ENCODE data around the gene HIVEP1. TPM values are rescaled to one million over a fixed set of nuclear protein-coding genes. Genes with fewer than 3 reads are reported as not detected.

The HIVEP1 gene
- total RNA-seq, 1 experiment from 2014 or later, result 6.6 TPM

DNA sequence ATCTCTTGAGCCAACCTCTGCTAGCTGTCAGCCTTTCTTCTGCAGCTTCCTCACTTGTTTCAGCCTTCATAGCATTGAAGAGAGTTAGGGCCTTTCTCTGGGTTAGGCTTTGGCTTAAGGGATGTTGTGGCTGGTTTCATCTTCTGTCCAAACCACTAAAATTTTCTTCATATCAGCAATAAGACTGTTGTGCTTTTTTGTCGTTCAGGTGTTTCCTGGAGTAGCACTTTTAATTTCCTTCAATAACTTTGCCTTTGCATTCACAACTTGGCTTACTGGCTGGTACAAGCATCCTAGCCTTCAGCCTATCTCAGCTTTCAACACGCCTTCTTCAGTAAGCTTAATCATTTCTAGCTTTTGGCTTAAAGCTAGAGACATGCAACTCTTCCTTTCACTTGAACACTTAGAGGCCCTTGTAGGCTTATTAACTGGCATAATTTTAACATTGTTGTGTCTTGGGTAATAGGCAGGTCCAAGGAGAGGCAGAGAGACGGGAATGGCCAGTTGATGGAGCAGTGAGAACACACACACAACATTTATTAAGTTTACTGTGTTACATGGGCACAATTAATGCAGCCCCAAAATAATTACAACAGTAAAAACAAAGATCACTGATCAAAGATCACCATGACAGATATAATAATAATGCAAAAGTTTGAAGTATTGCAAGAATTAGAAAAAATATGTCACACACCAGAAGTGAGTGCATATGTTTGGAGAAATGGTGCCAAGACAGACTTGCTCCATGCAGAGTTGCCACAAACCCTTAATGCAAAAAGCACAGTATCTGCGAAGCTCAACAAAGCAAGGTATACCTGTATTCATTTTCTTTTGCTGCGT, 98.6 kb downstream of the HIVEP1 start:
- TF ChIP-seq EZH2phosphoT487 (IDR thresholded peaks at IDR 0.05; ENCODE audit: borderline replicate concordance, low read length), result no peak
- no peak for TF ChIP-seq EZH2 (IDR thresholded peaks at IDR 0.05; ENCODE audit: low read length, unreplicated experiment)
- TF ChIP-seq, protein P1, sequence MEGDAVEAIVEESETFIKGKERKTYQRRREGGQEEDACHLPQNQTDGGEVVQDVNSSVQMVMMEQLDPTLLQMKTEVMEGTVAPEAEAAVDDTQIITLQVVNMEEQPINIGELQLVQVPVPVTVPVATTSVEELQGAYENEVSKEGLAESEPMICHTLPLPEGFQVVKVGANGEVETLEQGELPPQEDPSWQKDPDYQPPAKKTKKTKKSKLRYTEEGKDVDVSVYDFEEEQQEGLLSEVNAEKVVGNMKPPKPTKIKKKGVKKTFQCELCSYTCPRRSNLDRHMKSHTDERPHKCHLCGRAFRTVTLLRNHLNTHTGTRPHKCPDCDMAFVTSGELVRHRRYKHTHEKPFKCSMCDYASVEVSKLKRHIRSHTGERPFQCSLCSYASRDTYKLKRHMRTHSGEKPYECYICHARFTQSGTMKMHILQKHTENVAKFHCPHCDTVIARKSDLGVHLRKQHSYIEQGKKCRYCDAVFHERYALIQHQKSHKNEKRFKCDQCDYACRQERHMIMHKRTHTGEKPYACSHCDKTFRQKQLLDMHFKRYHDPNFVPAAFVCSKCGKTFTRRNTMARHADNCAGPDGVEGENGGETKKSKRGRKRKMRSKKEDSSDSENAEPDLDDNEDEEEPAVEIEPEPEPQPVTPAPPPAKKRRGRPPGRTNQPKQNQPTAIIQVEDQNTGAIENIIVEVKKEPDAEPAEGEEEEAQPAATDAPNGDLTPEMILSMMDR (conservative IDR thresholded peaks at IDR 0.05; ENCODE audit: low read depth, low read length), result no peak
- intact Hi-C loops (cut with micrococcal nuclease), result no loop called here
- Histone ChIP-seq H3K4me3 (ENCODE audit: low read length) (no peak overlapping the region), H3K27me3 (ENCODE audit: low read length) (no peaks in the 10 kb centered on the region), H3K9ac (ENCODE audit: low read length) (no peak overlapping the region), H3K36me3 (ENCODE audit: low read depth, low read length) (0 out of 2 replicates have a peak, but pooled peaks cover 4% of the 10 kb centered on the region), H4K20me1 (ENCODE audit: low read length) (no peaks in the 10 kb centered on the region), H3K4me2 (ENCODE audit: low read length) (no peak overlapping the region), H3F3A (ENCODE audit: low read length, unreplicated experiment) (no peaks in the 10 kb centered on the region), H3K9me2 (replicated peaks; ENCODE audit: low read length) (no peaks in the 10 kb centered on the region), H3K4me1 (ENCODE audit: insufficient read depth, low read length) (peaks cover 16% of the 10 kb centered on the region), H3K9me3 (ENCODE audit: low read length) (no peaks in the 10 kb centered on the region), H3K27ac (ENCODE audit: low read length) (no peak overlapping the region), H2AFZ (ENCODE audit: low read length) (no peak overlapping the region), H3K79me2 (ENCODE audit: low read length) (no peaks in the 10 kb centered on the region)
- POLR2A ChIA-PET (ENCODE audit: unreplicated experiment), result no interaction called here
- no peak for DNase-seq
- no TSS peak for BruUV-seq (replicated peaks)
- no peak for ATAC-seq
- CTCF ChIA-PET, result no interaction called here

GRCh38 chr6:12111363-12111670, 99.2 kb downstream of the HIVEP1 start:
- BruUV-seq (replicated peaks), result no TSS peak
- ATAC-seq (no peak), DNase-seq (no peak)
- H3K9ac ChIP-seq (ENCODE audit: low read length), result no peak overlapping the region
- no peaks in the 10 kb centered on the region for H3K9me3 ChIP-seq (ENCODE audit: low read length)
- no peaks in the 10 kb centered on the region for H4K20me1 ChIP-seq (ENCODE audit: low read length)
- TF ChIP-seq EZH2phosphoT487 (IDR thresholded peaks at IDR 0.05; ENCODE audit: borderline replicate concordance, low read length), result no peak
- TF ChIP-seq EZH2 (IDR thresholded peaks at IDR 0.05; ENCODE audit: low read length, unreplicated experiment), result no peak
- TF ChIP-seq, protein P1 (conservative IDR thresholded peaks at IDR 0.05; ENCODE audit: low read depth, low read length), result no peak
- no peaks in the 10 kb centered on the region for H3F3A ChIP-seq (ENCODE audit: low read length, unreplicated experiment)
- no peak overlapping the region for H3K4me3 ChIP-seq (ENCODE audit: low read length)
- H3K4me2 ChIP-seq (ENCODE audit: low read length), result no peak overlapping the region
- no peak overlapping the region for H2AFZ ChIP-seq (ENCODE audit: low read length)
- H3K4me1 ChIP-seq (ENCODE audit: insufficient read depth, low read length), result peaks cover 16% of the 10 kb centered on the region
- ChIA-PET CTCF (no interaction called here), POLR2A (ENCODE audit: unreplicated experiment) (no interaction called here)
- no peaks in the 10 kb centered on the region for H3K27me3 ChIP-seq (ENCODE audit: low read length)
- intact Hi-C loops (cut with micrococcal nuclease), result no loop called here
- H3K36me3 ChIP-seq (ENCODE audit: low read depth, low read length), result 0 out of 2 replicates have a peak, but pooled peaks cover 4% of the 10 kb centered on the region
- no peaks in the 10 kb centered on the region for H3K9me2 ChIP-seq (replicated peaks; ENCODE audit: low read length)
- H3K79me2 ChIP-seq (ENCODE audit: low read length), result no peaks in the 10 kb centered on the region
- H3K27ac ChIP-seq (ENCODE audit: low read length), result no peak overlapping the region

DNA sequence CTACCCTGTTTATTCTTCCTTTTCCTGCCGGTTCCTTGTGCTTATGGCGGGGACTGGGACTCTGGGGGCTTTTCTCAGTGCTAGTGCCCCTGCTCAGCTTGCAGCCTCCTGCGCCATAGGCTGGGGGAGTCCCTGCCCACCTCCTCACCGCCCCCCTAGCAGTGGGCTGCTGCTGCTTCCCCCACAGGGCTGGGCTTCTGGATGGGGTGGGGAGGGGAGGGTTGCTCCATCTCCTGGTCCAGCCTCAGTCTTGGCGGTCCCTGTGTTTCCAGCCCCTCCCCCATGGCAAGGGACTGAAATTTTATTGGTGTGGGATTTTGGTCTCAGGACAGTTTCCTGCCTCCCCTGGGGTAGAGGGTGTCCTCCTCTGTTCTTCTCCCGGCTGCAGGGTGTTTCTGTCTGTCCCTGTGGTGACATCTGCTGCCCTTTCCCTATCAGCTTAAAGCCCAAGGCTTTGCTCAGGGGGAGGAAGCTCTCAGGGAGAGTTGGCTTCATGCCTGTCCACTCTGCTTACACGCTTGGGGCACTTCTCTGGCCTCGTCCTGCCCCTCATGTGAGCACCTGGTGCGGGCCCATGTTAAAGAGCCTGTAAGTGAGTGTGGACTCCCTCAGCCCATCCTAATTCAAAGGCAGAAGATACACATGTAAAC, 100.6 kb downstream of the HIVEP1 start:
- TF ChIP-seq EZH2 (IDR thresholded peaks at IDR 0.05; ENCODE audit: low read length, unreplicated experiment), result no peak
- TF ChIP-seq EZH2phosphoT487 (IDR thresholded peaks at IDR 0.05; ENCODE audit: borderline replicate concordance, low read length), result no peak
- TF ChIP-seq, protein P1 (conservative IDR thresholded peaks at IDR 0.05; ENCODE audit: low read depth, low read length), result no peak
- Histone ChIP-seq H3F3A (ENCODE audit: low read length, unreplicated experiment) (no peaks in the 10 kb centered on the region), H3K4me2 (ENCODE audit: low read length) (peak overlapping the region; percentile 69), H3K4me1 (ENCODE audit: insufficient read depth, low read length) (peaks cover 16% of the 10 kb centered on the region), H2AFZ (ENCODE audit: low read length) (peak overlapping the region; percentile 65), H3K36me3 (ENCODE audit: low read depth, low read length) (0 out of 2 replicates have a peak, but pooled peaks cover 4% of the 10 kb centered on the region), H3K9me3 (ENCODE audit: low read length) (no peaks in the 10 kb centered on the region), H3K79me2 (ENCODE audit: low read length) (no peaks in the 10 kb centered on the region), H3K27ac (ENCODE audit: low read length) (peak overlapping the region; percentile 61), H3K4me3 (ENCODE audit: low read length) (peak overlapping the region; percentile 34; the same call in 1 of the 2 replicates), H4K20me1 (ENCODE audit: low read length) (no peaks in the 10 kb centered on the region), H3K9me2 (replicated peaks; ENCODE audit: low read length) (no peaks in the 10 kb centered on the region), H3K27me3 (ENCODE audit: low read length) (no peaks in the 10 kb centered on the region), H3K9ac (ENCODE audit: low read length) (peak overlapping the region; percentile 14; the same call in 1 of the 2 replicates)
- DNase-seq (no peak), ATAC-seq (peak; percentile 19)
- POLR2A ChIA-PET (ENCODE audit: unreplicated experiment), result no interaction called here
- CTCF ChIA-PET, result no interaction called here
- intact Hi-C loops (cut with micrococcal nuclease), result no loop called here
- no TSS peak for BruUV-seq (replicated peaks)
